GM18502 (cell line): ENCODE data around the gene MUSK.
"Not testable (repeated sequence)": the region's sequence is repeated elsewhere in the genome, so short reads cannot be mapped to it uniquely, and the experiment has no call there.

Source experiments
- ATAC-seq: cut with Tn5 transposase; IDR thresholded peaks from one replicate; pipeline ENCODE4 v1.9.1; 2021; ENCODE audit warnings: mild to moderate bottlenecking; ENCODE audit not compliant: unreplicated experiment, poor library complexity

The MUSK gene

GRCh38 chr9:110807956-110808598 lies 139.5 kb downstream of the MUSK start:
- ATAC-seq: peak; percentile 69

GRCh38 chr9:110808599-110808980 lies 140.0 kb downstream of the MUSK start:
- ATAC-seq: peak; percentile 96

GRCh38 chr9:110809038-110809595 lies 140.5 kb downstream of the MUSK start:
- ATAC-seq: peak; percentile 55

- ATAC-seq: no peak
Measured at GRCh38 chr9:110810262-110810976, 141.8 kb downstream of the MUSK start.

GRCh38 chr9:110812886-110813285 lies 144.3 kb downstream of the MUSK start:
- ATAC-seq: no peak

- no peak for ATAC-seq
Measured at GRCh38 chr9:110814159-110814558, 145.6 kb downstream of the MUSK start.

GRCh38 chr9:110815361-110815760 lies 146.8 kb downstream of the MUSK start:
- ATAC-seq: no peak

GRCh38 chr9:110820381-110820780 lies 151.8 kb downstream of the MUSK start:
- ATAC-seq: no peak

GRCh38 chr9:110821064-110821463 lies 152.5 kb downstream of the MUSK start:
- peak; percentile 99 for ATAC-seq

GRCh38 chr9:110825129-110825528 lies 156.5 kb downstream of the MUSK start:
- not testable (repeated sequence) for ATAC-seq

- ATAC-seq: no peak
Measured at GRCh38 chr9:110825950-110826349, 157.4 kb downstream of the MUSK start.

- not testable (repeated sequence) for ATAC-seq
Measured at GRCh38 chr9:110826400-110826799, 157.8 kb downstream of the MUSK start.

GRCh38 chr9:110828264-110828663 lies 159.7 kb downstream of the MUSK start:
- ATAC-seq: no peak

GRCh38 chr9:110830495-110830894 lies 161.9 kb downstream of the MUSK start:
- ATAC-seq: no peak

GRCh38 chr9:110832926-110833325 lies 164.3 kb downstream of the MUSK start:
- ATAC-seq: no peak

- no peak for ATAC-seq
Measured at GRCh38 chr9:110835404-110835803, 166.8 kb downstream of the MUSK start.

GRCh38 chr9:110835859-110836271 lies 167.3 kb downstream of the MUSK start:
- no peak for ATAC-seq

- no peak for ATAC-seq
Measured at GRCh38 chr9:110837401-110838005, 168.9 kb downstream of the MUSK start.

- ATAC-seq: no peak
Measured at GRCh38 chr9:110842169-110842568, 173.6 kb downstream of the MUSK start.

- ATAC-seq: no peak
Measured at GRCh38 chr9:110842986-110843385, 174.4 kb downstream of the MUSK start.

- no peak for ATAC-seq
Measured at GRCh38 chr9:110844121-110844520, 175.5 kb downstream of the MUSK start.
